Measurements from ENCODE around the gene SCYL1. TPM values are rescaled to one million over a fixed set of nuclear protein-coding genes. Genes with fewer than 3 reads are reported as not detected.

The SCYL1 gene
- total and polyA plus RNA-seq, 12 donors = 47.4 to 130 (median 56.7) TPM

GRCh38 chr11:65529475-65530156 lies 4.7 kb downstream of the SCYL1 start:
- Histone ChIP-seq H3K27ac (no peak overlapping the region), H3K27me3 (no peaks in the 10 kb centered on the region), H3K4me1 (peaks cover 9 to 21% (median 15%) of the 10 kb centered on the region in 9 donors), H3K36me3 (peaks cover 0 to 87% (median 49%) of the 10 kb centered on the region in 9 donors), H3K4me3 (no peak overlapping the region), H3K9me3 (no peaks in the 10 kb centered on the region)
- 72 to 83% methylated on average over 10 of the region's 10 CpGs for WGBS, 2 donors
- ATAC-seq (no peak), DNase-seq (no peak)
- TF ChIP-seq, protein P1, sequence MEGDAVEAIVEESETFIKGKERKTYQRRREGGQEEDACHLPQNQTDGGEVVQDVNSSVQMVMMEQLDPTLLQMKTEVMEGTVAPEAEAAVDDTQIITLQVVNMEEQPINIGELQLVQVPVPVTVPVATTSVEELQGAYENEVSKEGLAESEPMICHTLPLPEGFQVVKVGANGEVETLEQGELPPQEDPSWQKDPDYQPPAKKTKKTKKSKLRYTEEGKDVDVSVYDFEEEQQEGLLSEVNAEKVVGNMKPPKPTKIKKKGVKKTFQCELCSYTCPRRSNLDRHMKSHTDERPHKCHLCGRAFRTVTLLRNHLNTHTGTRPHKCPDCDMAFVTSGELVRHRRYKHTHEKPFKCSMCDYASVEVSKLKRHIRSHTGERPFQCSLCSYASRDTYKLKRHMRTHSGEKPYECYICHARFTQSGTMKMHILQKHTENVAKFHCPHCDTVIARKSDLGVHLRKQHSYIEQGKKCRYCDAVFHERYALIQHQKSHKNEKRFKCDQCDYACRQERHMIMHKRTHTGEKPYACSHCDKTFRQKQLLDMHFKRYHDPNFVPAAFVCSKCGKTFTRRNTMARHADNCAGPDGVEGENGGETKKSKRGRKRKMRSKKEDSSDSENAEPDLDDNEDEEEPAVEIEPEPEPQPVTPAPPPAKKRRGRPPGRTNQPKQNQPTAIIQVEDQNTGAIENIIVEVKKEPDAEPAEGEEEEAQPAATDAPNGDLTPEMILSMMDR (IDR thresholded peaks at IDR 0.05) = no peak
- intact Hi-C loops (cut with DNase I) = loop anchor here in 1 of 10 donors (10.0 kb wide), 1 partner anchor 55 kb away; no protein-coding TSS in a partner anchor

- 81 to 89% methylated on average over 5 of the region's 5 CpGs for WGBS, 2 donors
- H3K9me3 ChIP-seq = no peaks in the 10 kb centered on the region
- H3K36me3 ChIP-seq = peaks cover 0 to 92% (median 49%) of the 10 kb centered on the region in 9 donors
- TF ChIP-seq, protein P1 (IDR thresholded peaks at IDR 0.05) = peak in 3 of 9 donors; percentile 7 to 15 (median 10)
- DNase-seq (no peak), ATAC-seq (no peak)
- no peak overlapping the region for H3K27ac ChIP-seq
- intact Hi-C loops (cut with DNase I) = loop anchor here in 1 of 10 donors (10.0 kb wide), 1 partner anchor 55 kb away; no protein-coding TSS in a partner anchor
- peaks cover 9 to 21% (median 14%) of the 10 kb centered on the region in 9 donors for H3K4me1 ChIP-seq
- no peaks in the 10 kb centered on the region for H3K27me3 ChIP-seq
- H3K4me3 ChIP-seq = no peak overlapping the region
Measured at GRCh38 chr11:65530157-65530496, 5.2 kb downstream of the SCYL1 start.

DNA sequence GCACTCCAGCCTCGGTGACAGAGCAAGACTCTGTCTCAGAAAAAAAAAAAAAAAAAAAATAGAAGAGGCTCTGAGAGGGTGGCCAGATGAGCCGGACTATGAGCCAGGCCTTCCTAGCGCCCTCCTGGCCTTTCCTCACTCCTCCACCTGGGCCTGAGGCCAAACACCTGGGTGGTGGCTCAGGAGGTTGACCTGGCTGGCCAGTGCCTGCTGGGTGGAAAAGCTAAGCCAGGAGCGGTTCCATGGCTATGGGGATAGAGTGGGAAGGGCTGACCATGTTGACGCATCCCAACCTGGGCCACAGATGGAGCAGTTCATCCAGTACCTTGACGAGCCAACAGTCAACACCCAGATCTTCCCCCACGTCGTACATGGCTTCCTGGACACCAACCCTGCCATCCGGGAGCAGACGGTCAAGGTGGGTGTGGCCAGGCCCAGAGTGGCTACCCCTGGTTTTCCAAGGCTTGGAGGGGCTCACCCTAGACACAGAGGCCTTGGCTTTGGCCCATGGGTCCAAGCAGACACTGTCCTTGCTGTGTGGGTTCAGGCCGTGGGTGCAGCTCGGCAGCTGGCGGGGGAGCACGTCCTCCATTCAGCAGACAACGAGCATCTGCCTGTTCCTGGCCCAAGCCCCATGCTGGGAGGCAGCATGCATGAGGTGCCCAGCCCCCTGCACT lies 7.6 kb downstream of the SCYL1 start:
- H3K27ac ChIP-seq = no peak overlapping the region

GRCh38 chr11:65535102-65535501 lies 10.2 kb downstream of the SCYL1 start:
- H3K4me1 ChIP-seq = peaks cover 0 to 9% (median 8%) of the 10 kb centered on the region in 9 donors
- peaks cover 0 to 92% (median 54%) of the 10 kb centered on the region in 9 donors for H3K36me3 ChIP-seq
- no peak overlapping the region for H3K27ac ChIP-seq
- no peaks in the 10 kb centered on the region for H3K27me3 ChIP-seq
- intact Hi-C loops (cut with DNase I) = loop anchor here in 2 of 10 donors (5.0 to 10.0 kb wide), 2 partner anchors 37 to 50 kb away; partner anchors contain the start of genes FAM89B (in 1 of the 2) and ZNRD2 (in 1 of the 2)
- no peaks in the 10 kb centered on the region for H3K9me3 ChIP-seq
- H3K4me3 ChIP-seq = no peak overlapping the region
- ATAC-seq (no peak), DNase-seq (no peak)
- TF ChIP-seq, protein P1 (IDR thresholded peaks at IDR 0.05) = no peak
- 79 to 85% methylated on average over 9 of the region's 9 CpGs for WGBS, 2 donors

More for the DNA sequence above, 7.6 kb downstream of the SCYL1 start:
- H3K9me3 ChIP-seq = no peaks in the 10 kb centered on the region
- no peak for DNase-seq
- H3K27me3 ChIP-seq = no peaks in the 10 kb centered on the region
- peaks cover 0 to 100% (median 43%) of the 10 kb centered on the region in 9 donors for H3K36me3 ChIP-seq
- H3K4me3 ChIP-seq = no peak overlapping the region
- WGBS, 2 donors = 85 to 87% methylated on average over 15 of the region's 15 CpGs
- intact Hi-C loops (cut with DNase I) = loop anchor here in 1 of 10 donors (10.0 kb wide), 1 partner anchor 52 kb away; no protein-coding TSS in a partner anchor
- TF ChIP-seq, protein P1 (IDR thresholded peaks at IDR 0.05) = no peak
- no peak for ATAC-seq
- peaks cover 0 to 5% (median 0%) of the 10 kb centered on the region in 9 donors for H3K4me1 ChIP-seq

Data from heart right ventricle (tissue), 16 donors.